GM18873 (cell line): ENCODE results near the gene RNF43.

Experiments used
- ATAC-seq: cut with Tn5 transposase; IDR thresholded peaks from one replicate; pipeline ENCODE4 v1.9.1; 2021; ENCODE audit warnings: mild to moderate bottlenecking, moderate library complexity, moderate number of reproducible peaks; ENCODE audit not compliant: unreplicated experiment, low FRiP score

Gene RNF43

GRCh38 chr17:58368860-58369213 lies 48.5 kb downstream of the RNF43 start:
- ATAC-seq = no peak
